ENCODE measurements around the gene NDUFV2. TPM values are rescaled to one million over a fixed set of nuclear protein-coding genes. Genes with fewer than 3 reads are reported as not detected.

Gene NDUFV2
- total and polyA plus RNA-seq, 2 donors (not counting 3 experiments of a cell fraction or from before 2014, with no cell fraction given), result 65.7 to 152 TPM

- H3K4me2 ChIP-seq (ENCODE audit: insufficient read depth, low read length), result no peak overlapping the region
- no TSS peak for BruUV-seq (replicated peaks)
- H3K4me3 ChIP-seq (replicated peaks in 1 of 3; ENCODE audit: insufficient read depth in 1 of 3, low read depth in 1 of 3, low read length in 3 of 3), result no peak overlapping the region
- no peaks in the 10 kb centered on the region for H3K9me1 ChIP-seq (replicated peaks; ENCODE audit: control insufficient read depth, extremely low read depth, insufficient read depth, low read length)
- H3K9me3 ChIP-seq (replicated peaks; ENCODE audit: control insufficient read depth, insufficient read depth, low read length), result no peaks in the 10 kb centered on the region
- ChIA-PET POLR2A (no interaction called here), CTCF (interaction anchor here (1.1 to 3.1 kb wide), 2 partner anchors 10 to 12 kb away, joined by 3 to 15 read pairs; no protein-coding TSS in a partner anchor)
- dilution Hi-C loops (cut with MboI; ENCODE audit: extremely low pct_ligation_motif_present, low sequenced_read_pairs) (no loop called here), intact Hi-C loops (cut with micrococcal nuclease) (no loop called here)
- H4K20me1 ChIP-seq (replicated peaks; ENCODE audit: control insufficient read depth, extremely low read depth, insufficient read depth, low read length), result no peaks in the 10 kb centered on the region
- H3K27me3 ChIP-seq (ENCODE audit: control insufficient read depth in 2 of 2, insufficient read depth in 2 of 2, low read length in 2 of 2), result no peaks in the 10 kb centered on the region
- H3K9ac ChIP-seq (replicated peaks; ENCODE audit: extremely low read depth, insufficient read depth, low read length), result no peak overlapping the region
- no peak overlapping the region for H2AFZ ChIP-seq (ENCODE audit: low read depth, low read length)
- H3K4me1 ChIP-seq (ENCODE audit: control insufficient read depth, extremely low read depth, insufficient read depth, low read length), result peaks cover 28% of the 10 kb centered on the region
- H3K79me2 ChIP-seq (ENCODE audit: control insufficient read depth, insufficient read depth, low read length), result peaks cover 84% of the 10 kb centered on the region
- DNase-seq (ENCODE audit: low read depth, low spot score), result no peak
- TF ChIP-seq, protein P1, sequence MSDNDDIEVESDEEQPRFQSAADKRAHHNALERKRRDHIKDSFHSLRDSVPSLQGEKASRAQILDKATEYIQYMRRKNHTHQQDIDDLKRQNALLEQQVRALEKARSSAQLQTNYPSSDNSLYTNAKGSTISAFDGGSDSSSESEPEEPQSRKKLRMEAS (IDR thresholded peaks at IDR 0.05; ENCODE audit: insufficient read depth, insufficient read length), result no peak
- TF ChIP-seq MYC (IDR thresholded peaks at IDR 0.05; ENCODE audit: low read depth, low read length), result no peak
- no peak for TF ChIP-seq CTCF (IDR thresholded peaks at IDR 0.05; ENCODE audit: extremely low read depth in 1 of 2, insufficient read depth in 1 of 2, low read depth in 1 of 2, low read length in 2 of 2)
- no peak for TF ChIP-seq JUN (IDR thresholded peaks at IDR 0.05; ENCODE audit: borderline replicate concordance, insufficient read depth, insufficient read length, low read depth)
- FAIRE-seq, result no peak
- H3K36me3 ChIP-seq (ENCODE audit: control insufficient read depth in 2 of 2, extremely low read depth in 1 of 2, insufficient read depth in 2 of 2, low read length in 2 of 2), result no peaks in the 10 kb centered on the region
- H3K27ac ChIP-seq (ENCODE audit: insufficient read depth, low read depth, low read length), result no peak overlapping the region
Measured at GRCh38 chr18:9113468-9114149, 11.1 kb downstream of the NDUFV2 start.

- intact Hi-C loops (cut with micrococcal nuclease) (no loop called here), dilution Hi-C loops (cut with MboI; ENCODE audit: extremely low pct_ligation_motif_present, low sequenced_read_pairs) (no loop called here)
- peaks cover 42% of the 10 kb centered on the region for H3K4me1 ChIP-seq (ENCODE audit: control insufficient read depth, extremely low read depth, insufficient read depth, low read length)
- ChIA-PET POLR2A (no interaction called here), CTCF (interaction anchor here (3.1 to 3.4 kb wide), 2 partner anchors 12 to 42 kb away, joined by 12 to 22 read pairs; no protein-coding TSS in a partner anchor)
- no peaks in the 10 kb centered on the region for H3K9me1 ChIP-seq (replicated peaks; ENCODE audit: control insufficient read depth, extremely low read depth, insufficient read depth, low read length)
- no peaks in the 10 kb centered on the region for H3K27me3 ChIP-seq (ENCODE audit: control insufficient read depth in 2 of 2, insufficient read depth in 2 of 2, low read length in 2 of 2)
- BruUV-seq (replicated peaks), result no TSS peak
- H3K79me2 ChIP-seq (ENCODE audit: control insufficient read depth, insufficient read depth, low read length), result peaks cover 80% of the 10 kb centered on the region
- peak overlapping the region; percentile 82 for H3K27ac ChIP-seq (ENCODE audit: insufficient read depth, low read depth, low read length)
- no peak overlapping the region for H2AFZ ChIP-seq (ENCODE audit: low read depth, low read length)
- H3K36me3 ChIP-seq (ENCODE audit: control insufficient read depth in 2 of 2, extremely low read depth in 1 of 2, insufficient read depth in 2 of 2, low read length in 2 of 2), result peaks cover 0 to 7% of the 10 kb centered on the region in 2 experiments
- H3K9me3 ChIP-seq (replicated peaks; ENCODE audit: control insufficient read depth, insufficient read depth, low read length), result no peaks in the 10 kb centered on the region
- peak overlapping the region; percentile 53 for H3K4me2 ChIP-seq (ENCODE audit: insufficient read depth, low read length)
- DNase-seq (ENCODE audit: low read depth, low spot score) (no peak), FAIRE-seq (no peak)
- H3K4me3 ChIP-seq (replicated peaks in 1 of 3; ENCODE audit: insufficient read depth in 1 of 3, low read depth in 1 of 3, low read length in 3 of 3), result no peak overlapping the region
- H3K9ac ChIP-seq (replicated peaks; ENCODE audit: extremely low read depth, insufficient read depth, low read length), result no peak overlapping the region
- no peaks in the 10 kb centered on the region for H4K20me1 ChIP-seq (replicated peaks; ENCODE audit: control insufficient read depth, extremely low read depth, insufficient read depth, low read length)
- no peak for TF ChIP-seq EZH2 (IDR thresholded peaks at IDR 0.05; ENCODE audit: borderline replicate concordance, low read depth, low read length, severe bottlenecking)
- TF ChIP-seq, protein P1 (IDR thresholded peaks at IDR 0.05; ENCODE audit: insufficient read depth, insufficient read length), result no peak
- TF ChIP-seq FOS (IDR thresholded peaks at IDR 0.05; ENCODE audit: borderline replicate concordance, insufficient read depth, low read length), result no peak
- TF ChIP-seq MYC (IDR thresholded peaks at IDR 0.05; ENCODE audit: low read depth, low read length), result no peak
- TF ChIP-seq POLR2A (IDR thresholded peaks at IDR 0.05; ENCODE audit: low read depth, low read length), result no peak
- TF ChIP-seq POLR2AphosphoS5 (IDR thresholded peaks at IDR 0.05; ENCODE audit: insufficient read depth, low read depth, low read length), result no peak
- no peak for TF ChIP-seq JUN (IDR thresholded peaks at IDR 0.05; ENCODE audit: borderline replicate concordance, insufficient read depth, insufficient read length, low read depth)
- TF ChIP-seq CTCF (IDR thresholded peaks at IDR 0.05; ENCODE audit: extremely low read depth in 1 of 2, insufficient read depth in 1 of 2, low read depth in 1 of 2, low read length in 2 of 2), result no peak
- no peak for TF ChIP-seq GATA2 (IDR thresholded peaks at IDR 0.05; ENCODE audit: insufficient read depth, insufficient read length, low read depth, low read length)
Measured at GRCh38 chr18:9115984-9116383, 13.5 kb downstream of the NDUFV2 start.

All from endothelial cell of umbilical vein (primary cell).